IPS DF 6.9 (cell line): Measurements from ENCODE around the gene ZNF468.
A peak's percentile ranks its signal among the peaks of the same experiment; 100 is the strongest.
"Not testable (repeated sequence)": the region's sequence is repeated elsewhere in the genome, so short reads cannot be mapped to it uniquely, and the experiment has no call there.

Experiments
- DNase-seq: peaks from one replicate; pipeline ENCODE4 v3.0.0-alpha.2; 2013; ENCODE audit warnings: low read depth, low spot score
- H3K27ac ChIP-seq: one replicate; pipeline ENCODE4 v1.5.1; 2013; ENCODE audit warnings: low read length, control low read depth
- H3K27me3 ChIP-seq: 2 replicates; pipeline ENCODE4 v1.6.1; 2013; ENCODE audit warnings: mild to moderate bottlenecking, low read length; ENCODE audit not compliant: control insufficient read depth, insufficient read depth
- H3K36me3 ChIP-seq: 2 replicates; pipeline ENCODE4 v1.6.1; 2013; ENCODE audit warnings: low read length; ENCODE audit not compliant: control insufficient read depth, insufficient read depth
- H3K4me1 ChIP-seq: 2 replicates; pipeline ENCODE4 v1.6.1; 2013; ENCODE audit warnings: low read length; ENCODE audit not compliant: control insufficient read depth, insufficient read depth
- H3K4me3 ChIP-seq: 2 replicates; pipeline ENCODE4 v1.5.1; 2013; ENCODE audit warnings: mild to moderate bottlenecking, low read length
- H3K9me3 ChIP-seq: 2 replicates; pipeline ENCODE4 v1.6.1; 2013; ENCODE audit warnings: low read length, inconsistent platforms; ENCODE audit not compliant: control insufficient read depth, insufficient read depth
- WGBS: extraction: QIAGEN DNeasy Blood & Tissue Kit; methylation state at CpG from one replicate; pipeline ENCODE4 v1.1.7; 2013; ENCODE audit warnings: mixed read lengths, missing lambda C conversion rate; ENCODE audit not compliant: insufficient read length, insufficient coverage; 5-methylcytosine and 5-hydroxymethylcytosine counted together

The ZNF468 gene

DNA sequence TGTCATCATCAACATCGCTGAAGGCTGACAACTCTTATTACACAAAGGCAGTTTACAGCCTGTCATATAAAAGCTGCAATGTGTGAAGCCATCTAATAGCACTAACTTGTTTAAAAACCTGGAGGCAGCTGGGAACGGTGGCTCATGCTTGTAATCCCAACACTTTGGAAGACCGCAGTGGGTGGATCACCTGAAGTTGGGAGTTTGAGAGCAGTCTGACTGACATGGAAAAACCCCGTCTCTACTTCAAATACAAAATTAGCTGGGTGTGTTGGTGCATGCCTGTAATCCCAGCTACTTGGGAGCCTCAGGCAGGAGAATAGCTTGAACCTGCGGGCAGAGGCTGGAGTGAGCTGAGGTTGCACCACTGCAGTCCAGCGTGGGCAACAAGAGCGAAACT is 27.6 kb downstream of the ZNF468 start:
- H3K4me3 ChIP-seq, DNase-seq, H3K27me3 ChIP-seq, H3K9me3 ChIP-seq, H3K27ac ChIP-seq, H3K4me1 ChIP-seq, H3K36me3 ChIP-seq: not testable (repeated sequence)
- no CpG with 5 or more reads among the region's 7 CpGs for WGBS

DNA sequence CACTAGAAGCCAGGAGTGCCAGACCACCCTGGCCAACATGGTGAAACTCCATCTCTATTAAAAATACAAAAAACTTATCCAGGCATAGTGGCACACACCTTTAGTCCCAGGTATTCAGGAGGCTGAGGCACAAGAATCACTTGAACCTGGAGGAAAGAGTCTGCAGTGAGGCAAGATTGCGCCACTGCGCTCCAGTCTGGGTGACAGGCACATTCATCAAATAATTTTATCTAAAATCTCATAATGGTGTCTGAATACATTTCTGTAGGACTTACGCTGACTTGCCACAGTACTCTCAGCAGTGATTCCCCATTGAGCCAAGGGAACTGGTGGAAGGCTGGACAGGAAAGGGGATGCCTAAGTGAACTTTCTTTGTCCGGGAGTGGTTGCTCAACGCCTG is 31.7 kb downstream of the ZNF468 start:
- no peak for DNase-seq
- Histone ChIP-seq H3K4me1 (no peaks in the 10 kb centered on the region), H3K9me3 (no peaks in the 10 kb centered on the region), H3K4me3 (no peak overlapping the region), H3K27me3 (no peaks in the 10 kb centered on the region), H3K27ac (no peak overlapping the region), H3K36me3 (no peaks in the 10 kb centered on the region)
- WGBS: no CpG with 5 or more reads among the region's 5 CpGs

DNA sequence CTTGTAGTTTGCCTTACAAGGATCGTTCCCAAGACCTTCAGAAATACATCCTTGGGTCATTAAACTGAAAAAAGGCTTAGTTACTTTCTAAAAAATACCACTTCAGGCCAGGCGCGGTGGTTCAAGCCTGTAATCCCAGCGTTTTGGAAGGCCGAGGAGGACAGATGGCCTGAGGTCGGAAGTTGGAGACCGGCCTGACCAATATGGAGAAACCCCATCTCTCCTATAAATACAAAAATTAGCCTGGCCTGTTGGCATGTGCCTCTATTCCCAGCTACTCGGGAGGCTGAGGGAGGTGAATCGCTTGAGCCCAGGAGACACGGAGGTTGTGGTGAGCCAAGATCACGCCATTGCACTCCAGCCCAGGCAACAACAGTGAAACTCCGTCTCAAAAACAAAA is 33.7 kb downstream of the ZNF468 start:
- no peaks in the 10 kb centered on the region for H3K9me3 ChIP-seq
- DNase-seq: no peak
- no peak overlapping the region for H3K27ac ChIP-seq
- no CpG with 5 or more reads among the region's 12 CpGs for WGBS
- H3K36me3 ChIP-seq: no peaks in the 10 kb centered on the region
- H3K4me3 ChIP-seq: no peak overlapping the region
- H3K4me1 ChIP-seq: no peaks in the 10 kb centered on the region
- no peaks in the 10 kb centered on the region for H3K27me3 ChIP-seq

DNA sequence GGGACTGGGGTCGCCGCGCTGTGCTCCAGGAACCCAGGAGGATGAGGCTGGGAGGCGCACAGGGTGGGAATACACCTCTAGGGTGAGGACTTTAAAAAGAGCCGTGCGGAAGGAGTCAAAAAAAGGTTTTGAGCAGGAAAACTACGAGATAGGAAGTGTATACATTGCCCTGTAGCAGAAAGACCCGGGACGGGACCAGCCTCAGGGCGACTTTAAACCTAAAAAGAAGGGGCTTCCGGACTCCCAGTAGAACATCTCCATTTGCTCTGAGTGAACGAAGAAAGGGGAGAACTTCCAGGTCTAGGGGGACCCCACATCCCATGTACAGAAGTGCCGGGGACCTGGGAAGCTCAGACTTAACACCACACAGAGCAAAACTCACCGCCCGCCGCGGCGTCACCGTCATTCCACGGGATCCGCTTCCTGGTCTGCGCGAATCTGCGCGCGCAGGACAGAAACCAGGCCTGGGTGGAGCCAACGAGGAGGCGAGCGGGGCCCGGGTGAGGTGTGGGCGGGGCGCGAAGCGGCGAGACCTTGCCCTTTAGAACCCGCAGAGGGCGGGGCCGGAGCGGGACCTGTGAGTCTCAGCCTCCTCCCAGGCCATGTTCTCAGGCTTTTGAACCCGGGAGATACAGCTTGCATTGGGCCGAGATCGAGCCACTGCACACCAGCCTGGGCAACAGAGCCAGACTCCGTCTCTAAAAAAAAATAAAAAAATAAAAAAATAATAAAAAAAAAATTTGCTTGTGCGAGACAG is 36.0 kb downstream of the ZNF468 start, which contains the start of gene ZNF28:
ZNF28 (minus strand) TSS at position 430 of the 757 bp plus-strand sequence. CDS start 3,675 bp downstream, outside the sequence.
- H3K4me3 ChIP-seq: peak within 1 kb of the TSS; percentile 64; the same call in 1 of the 2 replicates
- no CpG with 5 or more reads among the region's 44 CpGs for WGBS
- not testable (repeated sequence) for H3K27me3 ChIP-seq, H3K36me3 ChIP-seq, H3K9me3 ChIP-seq, H3K4me1 ChIP-seq, H3K27ac ChIP-seq
- peak; percentile 11 for DNase-seq

DNA sequence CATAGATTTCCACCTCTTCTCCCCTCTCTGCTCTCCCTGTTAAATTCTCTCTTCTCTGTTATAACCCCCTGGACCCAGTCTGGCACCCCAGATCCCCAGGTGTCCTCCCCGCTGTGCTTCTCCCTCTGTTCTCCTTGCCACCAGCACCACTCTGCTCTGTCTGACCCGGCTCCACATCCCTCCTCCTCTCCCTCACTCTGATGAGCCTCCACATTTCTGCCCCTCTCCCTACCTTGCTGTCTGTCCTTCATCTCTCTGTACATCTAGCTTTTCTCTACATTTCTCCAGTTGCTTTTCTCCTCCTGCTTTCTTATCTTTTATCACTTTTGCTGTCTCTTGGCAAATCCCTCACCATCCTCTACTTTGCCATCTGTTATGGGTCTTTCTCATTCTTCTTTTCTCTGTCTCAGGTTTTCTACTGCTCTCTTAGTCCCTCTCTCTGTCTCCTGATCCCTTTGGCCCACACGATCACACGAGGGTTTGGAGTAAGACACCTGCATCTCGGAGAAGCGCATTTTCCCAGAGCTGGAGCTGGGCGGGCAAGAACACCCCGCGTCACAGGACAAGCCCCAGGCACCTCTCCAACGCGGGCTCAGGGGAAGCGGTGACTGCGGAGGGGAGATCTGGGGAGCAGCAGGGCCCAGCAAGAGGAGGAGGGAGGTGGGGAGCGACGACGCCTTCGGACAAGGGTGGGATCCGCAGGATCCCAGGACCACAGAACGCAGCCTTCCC is 36.8 kb downstream of the ZNF468 start:
- H3K27ac ChIP-seq, H3K4me1 ChIP-seq, DNase-seq, H3K36me3 ChIP-seq, H3K27me3 ChIP-seq, H3K9me3 ChIP-seq: not testable (repeated sequence)
- H3K4me3 ChIP-seq: peak overlapping the region; percentile 64; the same call in 1 of the 2 replicates
- no CpG with 5 or more reads among the region's 19 CpGs for WGBS

DNA sequence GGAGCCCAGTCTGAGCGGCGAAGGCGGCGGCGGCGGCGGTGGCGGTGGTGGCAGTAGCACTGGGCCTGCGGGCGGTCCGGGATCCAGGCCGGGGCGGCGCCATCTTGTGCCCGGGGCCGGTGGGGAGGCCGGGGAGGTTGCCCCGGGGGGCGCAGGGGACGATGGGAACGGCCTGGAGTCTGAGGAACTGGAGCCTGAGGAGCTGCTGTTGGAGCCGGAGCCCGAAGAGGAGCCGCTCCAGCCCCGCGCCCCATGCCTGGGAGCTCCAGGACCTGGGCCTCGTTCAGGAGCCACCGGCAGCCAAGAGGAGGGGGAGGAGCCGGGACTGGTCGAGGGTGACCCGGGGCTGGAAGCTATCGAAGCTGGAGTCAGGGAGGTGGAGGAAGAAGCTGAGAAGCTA is 47.6 kb downstream of the ZNF468 start:
- DNase-seq: no peak
- H3K36me3 ChIP-seq: no peaks in the 10 kb centered on the region
- H3K9me3 ChIP-seq: no peaks in the 10 kb centered on the region
- WGBS: no CpG with 5 or more reads among the region's 32 CpGs
- no peak overlapping the region for H3K27ac ChIP-seq
- H3K4me3 ChIP-seq: no peak overlapping the region
- H3K4me1 ChIP-seq: no peaks in the 10 kb centered on the region
- H3K27me3 ChIP-seq: no peaks in the 10 kb centered on the region

DNA sequence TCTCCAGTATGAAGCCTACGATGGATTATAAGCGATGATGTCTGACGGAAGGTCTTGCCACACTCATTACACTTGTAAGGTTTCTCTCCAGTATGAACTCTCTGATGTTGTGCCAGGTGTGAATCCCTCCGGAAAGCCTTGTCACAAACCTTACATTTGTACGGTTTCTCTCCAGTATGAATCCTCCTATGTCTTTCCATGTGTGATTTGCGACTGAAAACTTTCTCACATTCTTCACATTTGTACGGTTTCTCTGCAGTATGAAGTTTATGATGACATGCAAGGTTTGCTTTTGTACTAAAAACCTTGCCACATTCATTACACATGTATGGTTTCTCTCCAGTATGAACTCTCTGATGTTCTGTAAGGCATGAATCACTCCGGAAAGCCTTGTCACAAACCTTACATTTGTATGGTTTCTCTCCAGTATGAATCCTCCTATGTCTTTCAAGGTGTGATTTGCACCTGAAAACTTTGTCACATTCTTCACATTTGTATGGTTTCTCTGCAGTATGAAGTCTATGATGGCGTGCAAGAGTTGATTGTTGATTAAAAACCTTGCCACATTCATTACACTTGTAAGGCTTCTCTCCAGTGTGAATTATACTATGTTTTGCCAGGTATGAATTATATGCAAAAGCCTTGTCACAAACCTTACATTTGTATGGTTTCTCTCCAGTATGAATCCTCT is 57.3 kb downstream of the ZNF468 start:
- not testable (repeated sequence) for DNase-seq, H3K4me3 ChIP-seq, H3K4me1 ChIP-seq, H3K9me3 ChIP-seq, H3K27me3 ChIP-seq, H3K27ac ChIP-seq
- whole genome bisulfite sequencing: no CpG with 5 or more reads among the region's 9 CpGs
- peaks cover 15% of the 10 kb centered on the region; the same call in 1 of the 2 replicates for H3K36me3 ChIP-seq

DNA sequence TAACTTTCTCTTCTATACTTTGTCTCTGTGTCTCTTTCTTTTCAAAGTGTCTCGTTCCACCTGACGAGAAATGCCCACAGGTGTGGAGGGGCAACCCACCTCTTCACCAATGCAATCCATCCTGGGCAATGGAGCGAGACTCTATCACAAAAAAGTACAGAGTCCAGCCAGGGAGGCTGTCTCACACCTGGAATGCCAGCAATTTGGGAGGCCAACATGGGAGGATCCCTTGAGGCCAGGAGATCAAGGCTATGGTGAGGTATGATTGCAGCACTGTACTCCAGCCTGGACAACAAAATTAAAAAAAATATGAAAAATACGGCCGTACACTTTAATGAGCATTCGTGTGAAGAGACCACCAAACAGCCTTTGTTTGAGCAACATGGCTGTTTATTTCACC is 68.0 kb downstream of the ZNF468 start:
- WGBS: no CpG with 5 or more reads among the region's 6 CpGs
- no peak for DNase-seq
- no peaks in the 10 kb centered on the region for H3K27me3 ChIP-seq
- H3K4me3 ChIP-seq: no peak overlapping the region
- no peaks in the 10 kb centered on the region for H3K4me1 ChIP-seq
- no peak overlapping the region for H3K27ac ChIP-seq
- H3K9me3 ChIP-seq: no peaks in the 10 kb centered on the region
- H3K36me3 ChIP-seq: no peaks in the 10 kb centered on the region
